Natural killer cell (primary cell): ENCODE measurements around the gene OR10A2. TPM values are rescaled to one million over a fixed set of nuclear protein-coding genes. Genes with fewer than 3 reads are reported as not detected.

Experiments
- ATAC-seq, 3 donors: fragments of 150-1000 bp in 2 of 3; fragments of 200-7000 bp in 1 of 3; cut with Tn5 transposase; 1 replicate in 1 of 3; 2 replicates in 2 of 3; pipeline ENCODE4 v1.10.0; 2021; ENCODE audit warnings: mild to moderate bottlenecking in 2 of 3, moderate library complexity in 2 of 3
- DNase-seq, 2 donors: peaks; one replicate each; pipeline versions ENCODE4 v3.0.0 to v3.0.0-alpha.2; 2013 to 2021; ENCODE audit warnings: mixed read lengths in 1 of 2
- H3K27ac ChIP-seq: one replicate; pipeline ENCODE4 v1.5.1; 2013; ENCODE audit warnings: mild to moderate bottlenecking, low read length
- H3K27me3 ChIP-seq: one replicate; pipeline ENCODE4 v1.6.1; 2013; ENCODE audit warnings: low read length; ENCODE audit not compliant: control insufficient read depth, insufficient read depth
- H3K36me3 ChIP-seq: one replicate; pipeline ENCODE4 v1.6.1; 2013; ENCODE audit warnings: low read length; ENCODE audit not compliant: control insufficient read depth, insufficient read depth
- H3K4me1 ChIP-seq: one replicate; pipeline ENCODE4 v1.6.1; 2013; ENCODE audit warnings: low read length; ENCODE audit not compliant: control insufficient read depth, insufficient read depth
- H3K4me3 ChIP-seq: one replicate; pipeline ENCODE4 v1.5.1; 2013; ENCODE audit warnings: low read length
- H3K9me3 ChIP-seq: one replicate; pipeline ENCODE4 v1.6.1; 2013; ENCODE audit warnings: low read length; ENCODE audit not compliant: control insufficient read depth, insufficient read depth
- H3K27ac Mint-ChIP-seq, 2 donors: one replicate each; pipeline ENCODE4 v1.8.0; 2022; ENCODE audit warnings: mild to moderate bottlenecking in 2 of 2, mixed read lengths in 2 of 2, moderate library complexity in 1 of 2
- H3K27me3 Mint-ChIP-seq, 2 donors: one replicate each; pipeline ENCODE4 v1.8.0; 2022; ENCODE audit warnings: low read depth in 2 of 2, mixed read lengths in 2 of 2
- H3K36me3 Mint-ChIP-seq: one replicate; pipeline ENCODE4 v1.8.0; 2022; ENCODE audit warnings: mixed read lengths
- H3K4me1 Mint-ChIP-seq, 2 donors: one replicate each; pipeline ENCODE4 v1.8.0; 2022; ENCODE audit warnings: mixed read lengths in 2 of 2
- H3K4me3 Mint-ChIP-seq: one replicate; pipeline ENCODE4 v1.8.0; 2022; ENCODE audit warnings: mild to moderate bottlenecking, moderate library complexity, mixed read lengths
- H3K9me3 Mint-ChIP-seq, 2 donors: one replicate each; pipeline ENCODE4 v1.8.0; 2022; ENCODE audit warnings: mixed read lengths in 2 of 2
- CTCF ChIP-seq: fragments of 200-600 bp; IDR thresholded peaks from one replicate; pipeline ENCODE4 v1.8.0; 2022; ENCODE audit warnings: antibody characterized with exemption
- WGBS: methylation state at CpG from one replicate; pipeline ENCODE4 v1.1.7; 2013; ENCODE audit warnings: missing lambda C conversion rate; ENCODE audit not compliant: insufficient coverage; 5-methylcytosine and 5-hydroxymethylcytosine counted together
- intact Hi-C: fragments of 100-400 bp; cut with micrococcal nuclease; formaldehyde crosslinking; loops from one replicate; pipeline ENCODE4 v1.14.2; 2022
- total RNA-seq, 4 donors: library from RNA; stranded (reverse); fragments of 120-200 nt in 1 of 4; gene quantifications; one replicate each; pipeline versions ENCODE4 v1.2.3 to v1.2.4, GENCODE V29; 2013 to 2022

The OR10A2 gene
- total RNA-seq, 3 donors from 2014 or later (not counting 1 experiment from before 2014, with no cell fraction given), result 0.05 TPM; not detected in 2

- DNase-seq (no peak), ATAC-seq (no peak)
- Histone ChIP-seq H3K36me3 (no peaks in the 10 kb centered on the region), H3K9me3 (no peaks in the 10 kb centered on the region), H3K27ac (no peak within 1 kb of the TSS), H3K27me3 (no peaks in the 10 kb centered on the region), H3K4me3 (no peak within 1 kb of the TSS), H3K4me1 (no peaks in the 10 kb centered on the region)
- intact Hi-C loops, result no loop called here
- WGBS, result no CpG with 5 or more reads among the region's 1 CpG
- Mint-ChIP-seq H3K27ac (no peak within 1 kb of the TSS), H3K4me1 (peaks cover 0 to 1% of the 10 kb centered on the region in 2 donors), H3K4me3 (no peak within 1 kb of the TSS), H3K36me3 (no peaks in the 10 kb centered on the region), H3K27me3 (peaks cover 6 to 50% of the 10 kb centered on the region in 2 donors), H3K9me3 (peaks cover 0 to 2% of the 10 kb centered on the region in 2 donors)
- TF ChIP-seq CTCF, result no peak
These were observed 57.8 kb downstream of the OR10A2 start, which contains the start of gene OR2D3 for GRCh38 chr11:6920702-6921101. TSS of gene OR2D3 (plus strand) at chr11:6921002. CDS start at chr11:6921002, 0 bp downstream.

Other genes with a start within 250 kb of the OR10A2 start
- gene TPP1, start 243.6 kb upstream of the OR10A2 start, total RNA-seq, result 100 to 1,000 TPM; 123 to 135 (median 131) TPM
- 1 to 10 TPM in 1 of 3 donors, under 1 TPM in 2; 0.49 to 1.0 (median 0.83) TPM for gene DCHS1, start 207.2 kb upstream of the OR10A2 start, total RNA-seq
- 10 to 100 TPM in 2 of 3 donors, 1 to 10 TPM in 1; 9.0 to 11.8 (median 11.4) TPM for gene MRPL17, start 179.7 kb upstream of the OR10A2 start, total RNA-seq
- not detected for gene OR2AG2, start 91.1 kb upstream of the OR10A2 start, total RNA-seq
- gene OR2AG1, start 80.0 kb upstream of the OR10A2 start, total RNA-seq, result not detected
- not detected for gene OR6A2, start 63.4 kb upstream of the OR10A2 start, total RNA-seq
- not detected for gene OR10A5, start 17.4 kb upstream of the OR10A2 start, total RNA-seq
- not detected for gene OR10A4, start 13.6 kb downstream of the OR10A2 start, total RNA-seq
- not detected for gene OR2D2, start 29.4 kb downstream of the OR10A2 start, total RNA-seq
- not detected for gene OR2D3, start 57.9 kb downstream of the OR10A2 start, total RNA-seq
- under 1 TPM in 2 of 3 donors, not detected in 1; 0.26 to 0.80 TPM for gene ZNF215, start 63.4 kb downstream of the OR10A2 start, total RNA-seq
- gene ZNF214, start 157.3 kb downstream of the OR10A2 start, total RNA-seq, result not detected
- not detected for gene NLRP14, start 157.4 kb downstream of the OR10A2 start, total RNA-seq
- not detected for gene RBMXL2, start 225.9 kb downstream of the OR10A2 start, total RNA-seq